Stimulated activated CD8-positive, alpha-beta memory T cell treated with anti-CD3 and anti-CD28 coated beads, Interleukin-7, amount 100 ng/mL, for 48 hours (primary cell): ENCODE results near the gene MIF4GD.

Experiments
- DNase-seq, 2 donors: peaks; one replicate each; pipeline ENCODE4 v3.0.0-alpha.2; 2020; ENCODE audit warnings: low read depth in 1 of 2; ENCODE audit errors: extremely low read depth in 1 of 2

The MIF4GD gene

GRCh38 chr17:75238684-75239191 lies 32.3 kb downstream of the MIF4GD start:
- peak in 1 of 2 donors; percentile 43 for DNase-seq

GRCh38 chr17:75238020-75238580 lies 32.9 kb downstream of the MIF4GD start:
- DNase-seq, result no peak

- no peak for DNase-seq
Observed at GRCh38 chr17:75237100-75238014, 33.7 kb downstream of the MIF4GD start.

- no peak for DNase-seq
Observed at GRCh38 chr17:75232786-75233185, 38.2 kb downstream of the MIF4GD start.

- no peak for DNase-seq
Observed at GRCh38 chr17:75231741-75232464, 39.1 kb downstream of the MIF4GD start.

GRCh38 chr17:75231071-75231470 lies 40.0 kb downstream of the MIF4GD start:
- DNase-seq, result no peak

- no peak for DNase-seq
Observed at GRCh38 chr17:75228847-75229246, 42.2 kb downstream of the MIF4GD start.

GRCh38 chr17:75228305-75228704 lies 42.7 kb downstream of the MIF4GD start:
- DNase-seq, result no peak

GRCh38 chr17:75227729-75228128 lies 43.3 kb downstream of the MIF4GD start:
- DNase-seq, result no peak

GRCh38 chr17:75225016-75225415 lies 46.0 kb downstream of the MIF4GD start:
- DNase-seq, result no peak

- no peak for DNase-seq
Observed at GRCh38 chr17:75219815-75220214, 51.2 kb downstream of the MIF4GD start.

GRCh38 chr17:75218131-75218530 lies 52.9 kb downstream of the MIF4GD start:
- DNase-seq, result no peak
